Prostate gland (tissue), 2 donors: Measurements from ENCODE around the gene CDC42SE1. TPM values are rescaled to one million over a fixed set of nuclear protein-coding genes. Genes with fewer than 3 reads are reported as not detected.

Experiments used
- DNase-seq: peaks from one replicate; pipeline ENCODE4 v3.0.0-alpha.2; 2019; ENCODE audit warnings: low spot score
- H3K27ac ChIP-seq, 2 donors: fragments of 200-600 bp; sonication (generic); 2 replicates each; pipeline ENCODE4 v1.5.1; 2017 to 2019
- H3K27me3 ChIP-seq: fragments of 200-600 bp; sonication (generic); replicated peaks from 2 replicates; pipeline ENCODE4 v1.5.1; 2019; ENCODE audit not compliant: insufficient read depth
- H3K36me3 ChIP-seq, 2 donors: fragments of 200-600 bp; sonication (generic); 1 replicate in 1 of 2; 2 replicates in 1 of 2; pipeline versions ENCODE4 v1.5.1 to v1.8.1; 2017 to 2019
- H3K4me1 ChIP-seq: fragments of 200-600 bp; sonication (generic); replicated peaks from 2 replicates; pipeline ENCODE4 v1.5.1; 2019
- H3K4me3 ChIP-seq, 2 donors: fragments of 200-600 bp; sonication (generic); 2 replicates each; pipeline ENCODE4 v1.5.1; 2017 to 2019
- H3K9me3 ChIP-seq: fragments of 200-600 bp; sonication (generic); 2 replicates; pipeline ENCODE4 v1.5.1; 2017
- CTCF ChIP-seq, 4 experiments: fragments of 200-600 bp in 2 of 4; fragments of 450-650 bp in 2 of 4; sonication (generic) in 2 of 4; IDR thresholded peaks; 1 replicate in 3 of 4; 2 replicates in 1 of 4; pipeline ENCODE4 v1.5.1; 2016 to 2019; ENCODE audit warnings: antibody characterized with exemption in 4 of 4, mild to moderate bottlenecking in 2 of 4, moderate library complexity in 2 of 4
- POLR2A ChIP-seq: fragments of 450-650 bp; IDR thresholded peaks from one replicate; pipeline ENCODE4 v1.6.1; 2016; ENCODE audit warnings: antibody characterized with exemption, mild to moderate bottlenecking
- POLR2AphosphoS5 ChIP-seq: sonication (generic); formaldehyde crosslinking; IDR thresholded peaks from one replicate; pipeline ENCODE4 v1.6.1; 2017; ENCODE audit warnings: antibody characterized with exemption
- WGBS: methylation state at CpG from one replicate; pipeline ENCODE4 v1.1.5; 2018; 5-methylcytosine and 5-hydroxymethylcytosine counted together
- intact Hi-C: fragments of 100-400 bp; cut with DNase I; formaldehyde crosslinking; loops from one replicate; pipeline ENCODE4 v1.14.2; 2022
- total RNA-seq, 2 donors: library from RNA; depleted of rRNA; stranded (reverse); fragments of >200 nt; gene quantifications; one replicate each; pipeline ENCODE4 v1.1.0, GENCODE V29; 2016

CDC42SE1 gene
- total RNA-seq, 2 donors from 2014 or later: 66.6 to 67.4 TPM

DNA sequence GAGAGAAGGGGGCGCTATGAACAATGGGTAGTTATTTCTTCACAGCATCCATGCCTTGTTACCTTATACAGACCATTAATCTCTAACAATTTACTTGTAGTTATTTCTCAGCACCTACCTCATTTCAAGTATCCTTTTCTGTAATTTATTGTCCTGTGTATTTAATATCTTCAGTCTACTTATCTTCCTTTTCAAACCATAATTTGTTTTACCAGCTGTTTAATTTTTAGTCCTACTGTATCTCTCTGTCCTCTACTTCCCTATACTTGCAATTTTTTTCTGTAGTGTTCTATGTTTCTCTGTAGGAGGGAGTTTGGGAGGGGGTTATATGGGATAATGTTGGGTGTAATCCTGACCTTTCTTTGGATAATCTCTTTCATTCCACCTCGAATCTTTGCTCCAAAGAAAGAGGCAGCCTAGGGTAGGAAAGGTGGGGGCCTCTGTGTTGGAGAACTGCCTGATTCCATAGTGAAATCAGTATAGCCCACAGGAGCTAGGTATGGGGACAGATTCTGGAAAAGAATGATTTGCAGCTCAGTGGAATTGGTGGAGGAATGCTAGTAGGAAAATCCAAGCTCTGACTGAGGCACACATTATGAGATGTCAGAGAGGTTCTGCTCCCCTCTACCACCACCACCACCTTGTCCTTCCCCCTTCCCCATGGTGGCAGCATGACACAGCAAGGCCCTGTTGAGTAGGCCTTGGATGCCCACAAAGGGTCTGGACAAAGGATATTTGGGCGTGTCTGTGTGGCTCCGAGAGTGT, 1.4 kb upstream of the CDC42SE1 start:
- WGBS: 44% methylated on average over 4 of the region's 4 CpGs
- Histone ChIP-seq H3K4me1 (peaks cover 16% of the 10 kb centered on the region), H3K36me3 (no peaks in the 10 kb centered on the region), H3K9me3 (no peaks in the 10 kb centered on the region), H3K4me3 (peak overlapping the region; percentile 76 to 84), H3K27ac (no peak overlapping the region), H3K27me3 (no peaks in the 10 kb centered on the region)
- DNase-seq: no peak
- intact Hi-C loops: no loop called here
- TF ChIP-seq POLR2A (no peak), CTCF (IDR thresholded peaks at IDR 0.05) (no peak), POLR2AphosphoS5 (no peak)

DNA sequence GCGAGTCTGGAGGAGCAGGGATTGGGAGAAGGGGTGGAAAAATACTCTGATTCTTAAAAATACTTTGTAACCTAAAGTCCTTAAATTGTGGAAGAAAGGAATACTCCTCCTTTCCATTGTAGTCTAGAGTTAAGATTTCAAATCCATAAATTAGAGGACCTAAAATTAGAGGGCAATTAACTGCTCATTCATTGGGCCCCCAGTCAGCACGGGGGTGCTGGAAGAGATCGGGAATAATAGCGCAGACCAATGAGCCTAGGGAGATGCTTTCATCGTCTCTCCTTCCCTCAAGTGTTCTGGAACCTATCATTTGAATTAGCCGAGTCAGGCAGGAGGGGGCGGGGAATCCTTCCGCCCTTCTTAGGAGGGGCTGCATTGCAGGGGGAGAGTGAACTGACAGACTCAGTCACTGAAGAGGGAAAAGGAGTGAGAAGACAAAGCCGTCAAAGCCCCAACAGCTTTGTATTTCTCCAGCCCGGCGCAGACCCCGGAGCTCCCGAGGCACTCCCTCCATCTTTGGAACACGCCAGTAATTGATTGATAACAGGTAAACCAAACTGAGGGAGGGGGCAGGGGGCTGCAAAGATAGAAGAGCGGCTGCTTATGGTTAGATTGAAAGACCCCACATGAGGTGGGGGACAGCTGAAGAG, 710 bp upstream of the CDC42SE1 start, which contains the start of gene MLLT11:
MLLT11 (plus strand) TSS at position 391 of the 650 bp plus-strand sequence. CDS start 6,828 bp downstream, outside the sequence.
- Histone ChIP-seq H3K27me3 (no peaks in the 10 kb centered on the region), H3K4me1 (peaks cover 21% of the 10 kb centered on the region), H3K4me3 (peak within 1 kb of the TSS; percentile 76 to 84), H3K27ac (peak within 1 kb of the TSS; percentile 95), H3K36me3 (no peaks in the 10 kb centered on the region), H3K9me3 (no peaks in the 10 kb centered on the region)
- peak; percentile 19 for DNase-seq
- TF ChIP-seq POLR2AphosphoS5 (peak; percentile 42), CTCF (IDR thresholded peaks at IDR 0.05) (no peak), POLR2A (no peak)
- under 1% methylated on average over 15 of the region's 15 CpGs for WGBS
- intact Hi-C loops: no loop called here

GRCh38 chr1:151058692-151059091, 730 bp downstream of the CDC42SE1 start:
- peak overlapping the region; percentile 95 for H3K27ac ChIP-seq
- no peaks in the 10 kb centered on the region for H3K27me3 ChIP-seq
- peaks cover 4 to 6% of the 10 kb centered on the region in 2 donors for H3K36me3 ChIP-seq
- intact Hi-C loops: no loop called here
- H3K4me1 ChIP-seq: peaks cover 21% of the 10 kb centered on the region
- H3K9me3 ChIP-seq: no peaks in the 10 kb centered on the region
- peak; percentile 93 for DNase-seq
- H3K4me3 ChIP-seq: peak overlapping the region; percentile 76 to 84
- 0% methylated on average over 10 of the region's 10 CpGs for WGBS
- TF ChIP-seq CTCF (IDR thresholded peaks at IDR 0.05): no peak
- peak; percentile 16 for TF ChIP-seq POLR2A
- TF ChIP-seq POLR2AphosphoS5: peak; percentile 83

- H3K27me3 ChIP-seq: no peaks in the 10 kb centered on the region
- H3K9me3 ChIP-seq: no peaks in the 10 kb centered on the region
- TF ChIP-seq POLR2AphosphoS5 (no peak), CTCF (IDR thresholded peaks at IDR 0.05) (no peak), POLR2A (no peak)
- peak overlapping the region; percentile 95 for H3K27ac ChIP-seq
- DNase-seq: no peak
- peaks cover 21% of the 10 kb centered on the region for H3K4me1 ChIP-seq
- WGBS: 48% methylated on average over 2 of the region's 2 CpGs
- peaks cover 6 to 13% of the 10 kb centered on the region in 2 donors for H3K36me3 ChIP-seq
- no peak overlapping the region for H3K4me3 ChIP-seq
- intact Hi-C loops: no loop called here
Measured at GRCh38 chr1:151056149-151056548, 3.3 kb downstream of the CDC42SE1 start.
